RWPE2 (cell line): ENCODE results near the gene FOXN3.

ENCODE experiments used
- ATAC-seq: fragments of 200-7000 bp; cut with Tn5 transposase; 3 replicates; pipeline ENCODE4 v1.9.1; 2021; ENCODE audit warnings: low read depth
- DNase-seq: peaks from one replicate; pipeline ENCODE4 v3.0.0-alpha.2; 2020; ENCODE audit warnings: low spot score
- H3K27ac ChIP-seq: fragments of 450-650 bp; 2 replicates; pipeline ENCODE4 v1.5.1; 2017; ENCODE audit warnings: mild to moderate bottlenecking; ENCODE audit not compliant: poor library complexity, severe bottlenecking
- H3K27me3 ChIP-seq: fragments of 250-450 bp; sonication (Bioruptor Pico); 2 replicates; pipeline ENCODE4 v1.5.1; 2021; ENCODE audit warnings: mild to moderate bottlenecking, moderate library complexity; ENCODE audit not compliant: insufficient read depth, poor library complexity, severe bottlenecking
- H3K36me3 ChIP-seq: fragments of 250-450 bp; sonication (Bioruptor Pico); 2 replicates; pipeline ENCODE4 v1.5.1; 2020; ENCODE audit warnings: low read depth, mild to moderate bottlenecking, moderate library complexity
- H3K4me1 ChIP-seq: fragments of 250-450 bp; sonication (Bioruptor Pico); 2 replicates; pipeline ENCODE4 v1.5.1; 2021; ENCODE audit warnings: mild to moderate bottlenecking, moderate library complexity; ENCODE audit not compliant: insufficient read depth, poor library complexity, severe bottlenecking
- H3K4me3 ChIP-seq: fragments of 250-450 bp; sonication (Bioruptor Pico); 2 replicates; pipeline ENCODE4 v1.5.1; 2021; ENCODE audit warnings: mild to moderate bottlenecking, moderate library complexity; ENCODE audit not compliant: severe bottlenecking
- H3K9me3 ChIP-seq: fragments of 250-450 bp; sonication (Bioruptor Pico); 2 replicates; pipeline ENCODE4 v1.5.1; 2021; ENCODE audit warnings: mild to moderate bottlenecking, moderate library complexity; ENCODE audit not compliant: severe bottlenecking
- CTCF ChIP-seq: fragments of 450-650 bp; IDR thresholded peaks from one replicate; pipeline ENCODE4 v1.5.1; 2017; ENCODE audit warnings: mild to moderate bottlenecking, moderate library complexity; ENCODE audit not compliant: poor library complexity, severe bottlenecking

The FOXN3 gene

GRCh38 chr14:89369656-89370055 lies 47.4 kb downstream of the FOXN3 start:
- Histone ChIP-seq H3K27me3 (no peaks in the 10 kb centered on the region), H3K4me1 (peaks cover 20% of the 10 kb centered on the region), H3K9me3 (no peaks in the 10 kb centered on the region), H3K36me3 (no peaks in the 10 kb centered on the region), H3K27ac (no peak overlapping the region), H3K4me3 (no peak overlapping the region)
- ATAC-seq (no peak), DNase-seq (no peak)
- no peak for TF ChIP-seq CTCF

GRCh38 chr14:89368490-89369477 lies 48.2 kb downstream of the FOXN3 start:
- TF ChIP-seq CTCF = no peak
- ATAC-seq (no peak), DNase-seq (no peak)
- Histone ChIP-seq H3K27me3 (no peaks in the 10 kb centered on the region), H3K9me3 (no peaks in the 10 kb centered on the region), H3K4me3 (no peak overlapping the region), H3K36me3 (no peaks in the 10 kb centered on the region), H3K4me1 (peaks cover 20% of the 10 kb centered on the region), H3K27ac (no peak overlapping the region)

- DNase-seq (no peak), ATAC-seq (no peak)
- peaks cover 9% of the 10 kb centered on the region for H3K4me1 ChIP-seq
- TF ChIP-seq CTCF = no peak
- no peaks in the 10 kb centered on the region for H3K27me3 ChIP-seq
- H3K36me3 ChIP-seq = no peaks in the 10 kb centered on the region
- no peaks in the 10 kb centered on the region for H3K9me3 ChIP-seq
- no peak overlapping the region for H3K4me3 ChIP-seq
- H3K27ac ChIP-seq = no peak overlapping the region
Observed at GRCh38 chr14:89367779-89368120, 49.3 kb downstream of the FOXN3 start.

- ATAC-seq (no peak), DNase-seq (no peak)
- TF ChIP-seq CTCF = no peak
- no peaks in the 10 kb centered on the region for H3K9me3 ChIP-seq
- no peaks in the 10 kb centered on the region for H3K27me3 ChIP-seq
- no peak overlapping the region for H3K27ac ChIP-seq
- no peak overlapping the region for H3K4me3 ChIP-seq
- peaks cover 3% of the 10 kb centered on the region for H3K4me1 ChIP-seq
- no peaks in the 10 kb centered on the region for H3K36me3 ChIP-seq
Observed at GRCh38 chr14:89366864-89367778, 49.9 kb downstream of the FOXN3 start.
